B cell (primary cell): Measurements from ENCODE around the gene TTLL11. TPM values are rescaled to one million over a fixed set of nuclear protein-coding genes. Genes with fewer than 3 reads are reported as not detected.

Experiments used
- ATAC-seq: fragments of 200-7000 bp; cut with Tn5 transposase; one replicate; pipeline ENCODE4 v1.10.0; 2021; ENCODE audit warnings: low read depth, mild to moderate bottlenecking, moderate number of reproducible peaks, moderate library complexity
- CTCF ChIA-PET: fragments of 350-600 bp; sonication (Branson Sonifier 250); formaldehyde crosslinking; loops from one replicate; lab custom pipeline; 2021; ENCODE audit warnings: antibody characterized with exemption, inconsistent platforms; lab: Charles Lee
- POLR2A ChIA-PET: fragments of 350-600 bp; sonication (Branson Sonifier 250); formaldehyde crosslinking; loops from one replicate; lab custom pipeline; 2021; ENCODE audit warnings: antibody characterized with exemption; lab: Charles Lee
- DNase-seq: peaks from one replicate; pipeline ENCODE4 v3.0.0; 2013
- H2AFZ ChIP-seq: 2 replicates; pipeline ENCODE4 v1.6.1; 2012; ENCODE audit warnings: mild to moderate bottlenecking, low read depth, low read length; ENCODE audit not compliant: insufficient read depth, poor library complexity, severe bottlenecking
- H3K27ac ChIP-seq, 2 donors: 1 replicate in 1 of 2; 2 replicates in 1 of 2; pipeline ENCODE4 v1.5.1; 2012 to 2013; ENCODE audit warnings: low read length in 2 of 2, mild to moderate bottlenecking in 2 of 2, moderate library complexity in 1 of 2
- H3K27me3 ChIP-seq, 4 experiments: fragments of 200-600 bp in 1 of 4; sonication (generic) in 1 of 4; replicated peaks in 1 of 4; 1 replicate in 2 of 4; 2 replicates in 2 of 4; pipeline versions ENCODE4 v1.6.1 to v1.7.0; 2013 to 2016; ENCODE audit warnings: low read length in 3 of 4, mild to moderate bottlenecking in 2 of 4, mixed read lengths in 1 of 4, moderate library complexity in 1 of 4; ENCODE audit not compliant: insufficient read depth in 4 of 4, control insufficient read depth in 3 of 4; ENCODE audit errors: control extremely low read depth in 1 of 4
- H3K36me3 ChIP-seq, 2 experiments: replicated peaks in 1 of 2; 1 replicate in 1 of 2; 2 replicates in 1 of 2; pipeline versions ENCODE4 v1.6.1 to v1.7.1; 2013; ENCODE audit warnings: low read length in 1 of 2; ENCODE audit not compliant: insufficient read depth in 2 of 2, control insufficient read depth in 1 of 2; ENCODE audit errors: control extremely low read depth in 1 of 2, extremely low read depth in 1 of 2
- H3K4me1 ChIP-seq, 2 donors: fragments of 200-600 bp in 1 of 2; sonication (generic) in 1 of 2; 1 replicate in 1 of 2; 2 replicates in 1 of 2; pipeline versions ENCODE4 v1.5.1 to v1.6.1; 2013 to 2017; ENCODE audit warnings: low read length in 2 of 2; ENCODE audit not compliant: control insufficient read depth in 2 of 2, insufficient read depth in 2 of 2
- H3K4me2 ChIP-seq: replicated peaks from 2 replicates; pipeline ENCODE3; 2012; ENCODE audit warnings: mild to moderate bottlenecking, low read depth, low read length; ENCODE audit not compliant: poor library complexity, severe bottlenecking
- H3K4me3 ChIP-seq, 5 experiments: fragments of 200-600 bp in 1 of 5; sonication (generic) in 1 of 5; 1 replicate in 3 of 5; 2 replicates in 2 of 5; pipeline versions ENCODE4 v1.5.1 to v1.7.0; 2011 to 2016; ENCODE audit warnings: low read length in 4 of 5, mild to moderate bottlenecking in 4 of 5, low read depth in 2 of 5, control low read depth in 1 of 5, moderate library complexity in 1 of 5; ENCODE audit not compliant: insufficient read depth in 1 of 5; ENCODE audit errors: control extremely low read depth in 1 of 5, extremely low read depth in 1 of 5
- H3K79me2 ChIP-seq: fragments of 200-600 bp; sonication (generic); one replicate; pipeline ENCODE4 v1.6.0; 2016; ENCODE audit warnings: low read length; ENCODE audit not compliant: control insufficient read depth, insufficient read depth
- H3K9ac ChIP-seq: fragments of 200-600 bp; sonication (generic); 2 replicates; pipeline ENCODE4 v1.6.1; 2017; ENCODE audit warnings: mild to moderate bottlenecking, low read length, moderate library complexity
- H3K9me3 ChIP-seq, 3 donors: one replicate each; pipeline versions ENCODE4 v1.6.1 to v1.7.1; 2013; ENCODE audit warnings: low read length in 2 of 3; ENCODE audit not compliant: control insufficient read depth in 2 of 3, insufficient read depth in 1 of 3; ENCODE audit errors: control extremely low read depth in 1 of 3
- H4K20me1 ChIP-seq: 2 replicates; pipeline ENCODE4 v1.6.0; 2012; ENCODE audit warnings: mild to moderate bottlenecking, low read length; ENCODE audit not compliant: insufficient read depth, control insufficient read depth, poor library complexity, severe bottlenecking
- H3K27ac Mint-ChIP-seq: one replicate; pipeline ENCODE4 v1.8.0; 2021; ENCODE audit warnings: mixed read lengths
- H3K27me3 Mint-ChIP-seq: one replicate; pipeline ENCODE4 v1.8.0; 2021; ENCODE audit warnings: mixed read lengths
- H3K4me1 Mint-ChIP-seq: one replicate; pipeline ENCODE4 v1.8.0; 2021; ENCODE audit warnings: mixed read lengths
- H3K4me3 Mint-ChIP-seq: one replicate; pipeline ENCODE4 v1.8.0; 2021; ENCODE audit warnings: mixed read lengths
- H3K9me3 Mint-ChIP-seq: one replicate; pipeline ENCODE4 v1.8.0; 2022; ENCODE audit warnings: mixed read lengths; ENCODE audit not compliant: insufficient read depth
- EZH2 ChIP-seq: IDR thresholded peaks from 2 replicates; pipeline ENCODE4 v1.6.1; 2012; ENCODE audit warnings: borderline replicate concordance, low read depth, mild to moderate bottlenecking, moderate library complexity, low read length; ENCODE audit not compliant: insufficient read depth, poor library complexity, severe bottlenecking
- WGBS: methylation state at CpG from one replicate; pipeline ENCODE4 v1.1.5; 2013; ENCODE audit warnings: missing lambda C conversion rate; ENCODE audit not compliant: insufficient coverage; 5-methylcytosine and 5-hydroxymethylcytosine counted together
- intact Hi-C: fragments of 100-400 bp; cut with micrococcal nuclease; formaldehyde crosslinking; loops from one replicate; pipeline ENCODE4 v1.10.0; 2022
- polyA plus RNA-seq: library from polyadenylated mRNA; depleted of rRNA; stranded (reverse); fragments of >200 nt; gene quantifications from 2 replicates; pipeline ENCODE4 v1.2.3, GENCODE V29; 2012
- total RNA-seq, 2 donors: library from RNA; stranded (reverse); fragments of 120-200 nt in 1 of 2; gene quantifications; 1 replicate in 1 of 2; 2 replicates in 1 of 2; pipeline versions ENCODE4 v1.2.3 to v1.2.4, GENCODE V29; 2013 to 2022
- TF ChIP-seq, protein P1 (sequence below): fragments of 200-600 bp; IDR thresholded peaks from one replicate; pipeline ENCODE4 v1.8.0; 2022; ENCODE audit warnings: antibody characterized with exemption, mild to moderate bottlenecking

The TTLL11 gene
- total and polyA plus RNA-seq, 2 donors (not counting 1 experiment from before 2014, with no cell fraction given) = 3.6 to 3.8 TPM

DNA sequence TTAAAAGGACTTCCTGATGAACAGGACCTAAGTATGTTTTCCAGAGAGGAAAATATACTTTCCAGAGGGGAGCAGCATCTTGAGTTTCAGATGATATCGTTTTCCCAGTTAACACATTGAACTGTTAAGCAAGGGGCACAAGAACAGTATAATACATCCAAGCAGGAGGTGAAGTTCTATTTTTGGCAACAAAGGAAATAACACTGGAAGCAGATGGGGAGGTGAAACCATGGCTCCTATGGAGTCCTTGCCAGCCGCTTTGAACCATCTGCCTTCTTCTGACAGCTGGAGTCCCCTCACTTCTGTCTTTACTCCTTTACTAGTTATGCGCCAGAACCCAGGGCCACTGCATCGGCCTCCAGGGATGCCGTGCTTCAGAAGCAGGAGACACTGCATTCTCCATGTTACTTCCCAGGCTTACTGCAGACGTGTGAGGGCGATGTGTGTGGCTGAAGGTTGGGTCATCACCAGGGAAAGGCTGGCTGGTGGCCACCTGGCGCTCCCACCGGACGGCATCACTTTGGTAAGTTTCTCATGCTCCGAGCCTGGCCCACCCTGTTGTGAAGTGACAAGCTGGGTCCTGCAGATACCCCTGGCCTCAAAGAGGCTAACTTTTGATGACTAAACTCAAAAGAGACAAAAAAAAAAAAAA, 77.8 kb downstream of the TTLL11 start:
- Histone ChIP-seq H3K9me3 (no peaks in the 10 kb centered on the region), H3K4me1 (no peaks in the 10 kb centered on the region), H2AFZ (no peak overlapping the region), H3K79me2 (no peaks in the 10 kb centered on the region), H3K9ac (no peak overlapping the region), H4K20me1 (no peaks in the 10 kb centered on the region), H3K4me2 (no peak overlapping the region), H3K27me3 (no peaks in the 10 kb centered on the region), H3K27ac (no peak overlapping the region), H3K36me3 (no peaks in the 10 kb centered on the region), H3K4me3 (no peak overlapping the region)
- H3K9me3 Mint-ChIP-seq = no peaks in the 10 kb centered on the region
- WGBS = 89% methylated on average over 9 of the region's 11 CpGs
- peaks cover 9% of the 10 kb centered on the region for H3K27me3 Mint-ChIP-seq
- no peak overlapping the region for H3K27ac Mint-ChIP-seq
- intact Hi-C loops = no loop called here
- no peak for DNase-seq
- no peaks in the 10 kb centered on the region for H3K4me1 Mint-ChIP-seq
- ChIA-PET POLR2A (no interaction called here), CTCF (no interaction called here)
- no peak overlapping the region for H3K4me3 Mint-ChIP-seq
- TF ChIP-seq, protein P1, sequence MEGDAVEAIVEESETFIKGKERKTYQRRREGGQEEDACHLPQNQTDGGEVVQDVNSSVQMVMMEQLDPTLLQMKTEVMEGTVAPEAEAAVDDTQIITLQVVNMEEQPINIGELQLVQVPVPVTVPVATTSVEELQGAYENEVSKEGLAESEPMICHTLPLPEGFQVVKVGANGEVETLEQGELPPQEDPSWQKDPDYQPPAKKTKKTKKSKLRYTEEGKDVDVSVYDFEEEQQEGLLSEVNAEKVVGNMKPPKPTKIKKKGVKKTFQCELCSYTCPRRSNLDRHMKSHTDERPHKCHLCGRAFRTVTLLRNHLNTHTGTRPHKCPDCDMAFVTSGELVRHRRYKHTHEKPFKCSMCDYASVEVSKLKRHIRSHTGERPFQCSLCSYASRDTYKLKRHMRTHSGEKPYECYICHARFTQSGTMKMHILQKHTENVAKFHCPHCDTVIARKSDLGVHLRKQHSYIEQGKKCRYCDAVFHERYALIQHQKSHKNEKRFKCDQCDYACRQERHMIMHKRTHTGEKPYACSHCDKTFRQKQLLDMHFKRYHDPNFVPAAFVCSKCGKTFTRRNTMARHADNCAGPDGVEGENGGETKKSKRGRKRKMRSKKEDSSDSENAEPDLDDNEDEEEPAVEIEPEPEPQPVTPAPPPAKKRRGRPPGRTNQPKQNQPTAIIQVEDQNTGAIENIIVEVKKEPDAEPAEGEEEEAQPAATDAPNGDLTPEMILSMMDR = no peak
- no peak for TF ChIP-seq EZH2
- ATAC-seq = no peak

DNA sequence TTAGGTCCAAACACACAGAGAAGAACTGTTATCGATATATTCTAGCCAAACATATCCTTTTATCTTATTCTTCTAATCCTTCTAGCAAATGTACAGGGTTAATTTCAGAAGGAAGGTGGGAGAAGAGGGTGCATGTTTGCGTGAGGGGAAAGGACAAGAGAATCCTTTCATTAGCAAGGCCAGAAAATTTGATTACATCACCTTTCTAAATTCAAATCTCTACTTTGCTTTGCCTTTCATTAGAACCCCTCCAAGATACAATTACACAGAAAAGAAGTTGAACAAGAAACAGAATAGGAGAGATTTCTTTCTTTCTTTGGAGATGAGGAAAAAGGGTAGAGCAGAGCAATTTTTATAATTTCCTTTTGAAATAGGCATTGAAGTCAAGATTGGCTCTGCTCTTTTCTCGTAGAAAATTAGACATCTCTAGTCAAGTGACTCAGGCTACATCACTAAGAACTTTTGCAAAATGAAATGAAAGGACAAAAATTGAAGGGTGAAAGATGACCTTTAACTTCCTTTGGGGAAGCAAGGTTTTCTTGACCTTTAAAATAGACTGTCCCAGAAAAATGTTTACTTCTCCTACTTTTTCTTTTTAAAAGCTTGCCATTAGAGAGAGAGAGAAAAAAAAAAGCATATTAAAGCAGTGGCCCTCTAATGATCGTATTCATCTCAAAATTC, 81.2 kb downstream of the TTLL11 start:
- ChIA-PET POLR2A (no interaction called here), CTCF (interaction anchor here (0.8 to 1.6 kb wide), 3 partner anchors 268 to 325 kb away, joined by 3 to 6 read pairs (median 4); no protein-coding TSS in a partner anchor)
- no peaks in the 10 kb centered on the region for H3K27me3 Mint-ChIP-seq
- DNase-seq = no peak
- ATAC-seq = no peak
- H4K20me1 ChIP-seq = no peaks in the 10 kb centered on the region
- no peak for TF ChIP-seq EZH2
- TF ChIP-seq, protein P1 = no peak
- no CpG with 5 or more reads among the region's 4 CpGs for WGBS
- H3K27ac Mint-ChIP-seq = no peak overlapping the region
- no peak overlapping the region for H3K4me2 ChIP-seq
- H3K4me3 Mint-ChIP-seq = no peak overlapping the region
- intact Hi-C loops = no loop called here
- H3K27me3 ChIP-seq = no peaks in the 10 kb centered on the region
- no peaks in the 10 kb centered on the region for H3K9me3 ChIP-seq
- H3K36me3 ChIP-seq = no peaks in the 10 kb centered on the region
- H3K9ac ChIP-seq = no peak overlapping the region
- H3K79me2 ChIP-seq = no peaks in the 10 kb centered on the region
- no peaks in the 10 kb centered on the region for H3K4me1 ChIP-seq
- no peaks in the 10 kb centered on the region for H3K4me1 Mint-ChIP-seq
- no peaks in the 10 kb centered on the region for H3K9me3 Mint-ChIP-seq
- no peak overlapping the region for H3K4me3 ChIP-seq
- H2AFZ ChIP-seq = no peak overlapping the region
- no peak overlapping the region for H3K27ac ChIP-seq
